ENCODE results near the gene TRERF1.

The TRERF1 gene

GRCh38 chr6:42368181-42368580, 83.5 kb downstream of the TRERF1 start:
- peak; percentile 80 for DNase-seq (ENCODE audit: low spot score)

GRCh38 chr6:42367353-42368011, 84.2 kb downstream of the TRERF1 start:
- peak; percentile 31 for DNase-seq (ENCODE audit: low spot score)

DNA sequence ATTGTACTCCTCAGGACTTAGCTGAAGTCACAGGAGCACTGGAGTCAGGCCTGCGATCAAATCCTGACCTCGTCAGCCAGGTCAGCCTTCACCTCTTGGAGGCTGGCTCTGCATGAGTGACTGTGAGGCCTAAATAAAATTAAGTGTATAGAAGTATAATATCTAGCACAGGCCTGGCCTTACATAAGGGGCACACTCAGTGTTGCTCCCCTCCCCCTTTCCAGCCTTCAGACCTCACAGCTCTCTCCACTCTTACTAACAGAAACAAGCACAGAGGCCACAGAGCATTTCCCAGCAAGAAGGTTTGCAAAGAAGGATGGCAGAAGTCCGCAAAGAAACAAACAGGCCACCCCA, 84.8 kb downstream of the TRERF1 start:
- no peak for DNase-seq (ENCODE audit: low spot score)

DNA sequence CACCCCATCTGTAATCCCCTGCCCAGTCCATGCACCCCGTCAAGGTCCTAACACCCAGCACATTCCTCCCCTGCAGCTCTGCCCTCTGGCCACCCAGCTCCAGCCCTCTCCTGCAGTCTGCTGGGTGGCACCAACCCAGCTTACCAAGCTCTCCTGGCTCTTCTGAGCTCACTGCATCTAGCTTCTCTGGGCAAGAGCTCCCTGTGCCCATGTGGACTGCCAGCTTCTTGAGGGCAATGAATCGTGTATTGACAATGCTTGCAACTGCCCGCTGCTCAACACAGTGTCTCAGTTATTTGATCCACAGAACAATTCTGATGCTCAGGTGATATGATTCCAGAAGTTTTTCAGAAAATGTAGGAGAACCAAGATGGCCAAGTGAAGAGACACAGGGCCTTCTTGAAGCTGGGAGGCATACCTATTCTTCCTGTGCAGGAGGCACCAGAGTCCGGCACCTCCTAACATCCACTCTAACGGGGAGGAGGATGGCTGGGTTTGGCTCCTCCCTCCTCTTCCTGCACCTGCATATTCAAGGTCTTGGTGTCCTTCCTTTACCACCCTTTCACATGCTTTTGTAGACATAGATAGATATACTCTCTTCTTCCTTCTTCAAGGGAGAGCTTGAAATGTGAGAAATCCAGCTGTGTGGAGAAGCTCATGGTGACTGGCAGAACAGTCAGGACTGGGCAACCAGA, 85.6 kb downstream of the TRERF1 start:
- no peak for DNase-seq (ENCODE audit: low spot score)

GRCh38 chr6:42365021-42365420, 86.7 kb downstream of the TRERF1 start:
- no peak for DNase-seq (ENCODE audit: low spot score)

GRCh38 chr6:42363926-42364849, 87.5 kb downstream of the TRERF1 start:
- DNase-seq (ENCODE audit: low spot score), result no peak

GRCh38 chr6:42361036-42361435, 90.7 kb downstream of the TRERF1 start:
- DNase-seq (ENCODE audit: low spot score), result no peak

- DNase-seq (ENCODE audit: low spot score), result no peak
Observed at GRCh38 chr6:42359021-42359420, 92.7 kb downstream of the TRERF1 start.

DNA sequence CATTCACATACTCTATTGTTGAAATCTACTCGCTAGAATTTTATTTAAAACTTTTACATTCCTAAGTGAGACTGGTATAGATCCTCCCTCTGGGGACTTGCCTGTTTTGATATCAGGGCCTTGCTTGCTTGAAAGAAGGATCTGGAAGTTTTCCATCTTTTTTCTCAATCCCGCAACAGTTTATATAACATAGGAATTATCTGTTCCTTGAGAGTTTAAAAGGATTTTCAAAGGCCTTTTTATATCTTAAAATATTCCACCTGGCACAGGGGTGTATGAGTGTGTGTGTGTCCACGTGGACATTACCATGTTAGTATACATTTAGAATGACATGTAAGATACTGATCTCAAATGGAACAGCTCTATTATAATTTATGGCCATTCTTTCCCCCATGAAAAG, 96.3 kb downstream of the TRERF1 start:
- DNase-seq (ENCODE audit: low spot score), result no peak

DNA sequence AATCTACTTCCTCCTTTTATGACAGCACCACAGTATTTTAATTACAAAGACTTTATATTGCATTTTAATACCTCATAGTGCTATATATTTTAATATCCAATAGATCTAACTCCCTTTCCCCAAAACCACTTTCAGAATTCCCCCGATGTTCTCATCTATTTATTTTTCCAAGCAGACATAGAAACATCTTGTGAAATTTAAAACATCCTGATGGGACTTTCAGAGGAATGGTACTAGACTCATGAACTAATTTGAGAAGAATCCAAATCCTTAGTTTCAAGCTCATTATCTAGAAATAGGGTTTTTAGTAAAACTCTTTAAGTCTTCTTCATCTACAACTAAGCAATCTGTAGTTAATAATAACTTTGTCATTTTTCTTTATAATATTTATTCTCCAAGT, 97.0 kb downstream of the TRERF1 start:
- no peak for DNase-seq (ENCODE audit: low spot score)

GRCh38 chr6:42352856-42353564, 98.7 kb downstream of the TRERF1 start:
- DNase-seq (ENCODE audit: low spot score), result no peak

GRCh38 chr6:42350911-42351310, 100.8 kb downstream of the TRERF1 start:
- no peak for DNase-seq (ENCODE audit: low spot score)

DNA sequence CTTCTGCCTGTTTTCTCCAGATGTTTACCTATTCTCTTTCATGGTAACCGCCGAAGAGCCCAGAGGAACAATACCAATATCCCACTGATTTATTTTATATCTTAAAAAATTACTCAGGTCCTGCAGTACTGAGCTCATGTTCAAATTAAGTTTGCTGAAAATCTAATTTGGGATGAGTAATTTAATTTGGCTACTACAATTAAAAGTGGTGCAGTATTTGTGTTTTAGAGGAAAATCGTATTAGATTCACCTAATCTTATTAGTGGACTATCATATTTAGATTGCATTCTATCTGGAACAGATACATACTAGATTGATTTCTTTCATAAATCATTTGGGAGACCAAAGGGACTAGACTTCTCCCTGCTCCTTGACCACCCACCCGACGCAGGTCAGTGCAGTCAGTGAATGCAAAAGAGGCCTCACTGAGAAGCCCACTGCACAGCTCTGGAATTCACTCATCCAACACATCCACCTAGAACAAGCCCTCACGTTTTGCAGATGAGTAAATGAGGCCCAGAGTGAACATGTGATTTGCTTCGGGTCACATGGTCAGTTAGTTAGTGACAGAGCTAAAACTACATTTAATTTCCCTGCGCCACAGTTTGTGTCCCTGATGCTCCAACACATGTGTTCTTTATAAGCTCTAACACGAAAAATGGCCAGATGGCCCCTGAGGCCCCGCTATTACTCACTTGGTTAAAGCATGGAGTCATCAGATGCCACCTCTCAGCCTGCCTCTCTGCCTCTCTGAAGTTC, 101.8 kb downstream of the TRERF1 start:
- no peak for DNase-seq (ENCODE audit: low spot score)

DNA sequence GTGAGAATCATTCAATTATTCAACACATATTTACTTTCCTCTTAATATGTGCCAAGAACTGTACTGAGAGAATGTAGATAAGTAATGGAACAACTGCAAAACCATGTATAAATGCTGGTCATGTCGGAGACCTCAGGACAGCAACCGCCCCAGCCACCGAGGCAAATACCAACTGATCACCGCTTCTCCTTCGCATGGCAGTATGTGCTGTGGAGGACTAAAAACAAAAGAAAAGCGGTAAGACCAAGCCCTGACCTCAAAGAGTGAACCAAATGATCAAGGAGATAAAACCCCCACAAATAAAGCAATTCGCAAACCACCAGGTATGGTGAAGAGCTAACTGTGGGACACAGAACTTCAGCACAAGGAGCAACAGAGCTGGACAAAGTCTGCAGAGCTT, 104.3 kb downstream of the TRERF1 start:
- DNase-seq (ENCODE audit: low spot score), result no peak

GRCh38 chr6:42345696-42346416, 105.9 kb downstream of the TRERF1 start:
- peak; percentile 30 for DNase-seq (ENCODE audit: low spot score)

GRCh38 chr6:42344756-42345155, 107.0 kb downstream of the TRERF1 start:
- no peak for DNase-seq (ENCODE audit: low spot score)

GRCh38 chr6:42341771-42342553, 109.8 kb downstream of the TRERF1 start:
- no peak for DNase-seq (ENCODE audit: low spot score)

- no peak for DNase-seq (ENCODE audit: low spot score)
Observed at GRCh38 chr6:42341221-42341620, 110.5 kb downstream of the TRERF1 start.

GRCh38 chr6:42340511-42340910, 111.2 kb downstream of the TRERF1 start:
- no peak for DNase-seq (ENCODE audit: low spot score)

- DNase-seq (ENCODE audit: low spot score), result peak; percentile 35
Observed at GRCh38 chr6:42339991-42340401, 111.7 kb downstream of the TRERF1 start.

Measured in CD4-positive, alpha-beta T cell treated with Interleukin-15 for 4 hours (primary cell).